ENCODE measurements around the gene MAP3K20.

The MAP3K20 gene

DNA sequence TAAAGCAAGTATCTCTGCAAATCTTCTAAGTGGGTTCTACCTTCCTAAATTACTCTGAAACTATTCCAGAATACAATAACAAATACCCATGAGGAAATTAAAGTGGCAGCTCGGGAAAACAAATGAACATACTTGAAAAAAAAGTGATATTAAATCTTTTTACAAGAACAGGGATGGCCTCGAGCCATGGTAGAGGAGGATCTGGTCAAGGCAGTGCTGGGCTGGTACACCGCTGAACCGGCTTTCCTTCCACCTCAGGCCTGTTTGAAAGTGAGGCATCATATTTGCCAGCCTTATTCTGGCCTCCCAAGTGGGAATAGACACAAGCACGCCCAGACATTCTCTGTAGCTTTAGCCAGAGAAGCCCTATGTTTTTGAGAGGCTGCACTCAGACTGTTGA lies 154.5 kb downstream of the MAP3K20 start:
- TF ChIP-seq, protein P1, sequence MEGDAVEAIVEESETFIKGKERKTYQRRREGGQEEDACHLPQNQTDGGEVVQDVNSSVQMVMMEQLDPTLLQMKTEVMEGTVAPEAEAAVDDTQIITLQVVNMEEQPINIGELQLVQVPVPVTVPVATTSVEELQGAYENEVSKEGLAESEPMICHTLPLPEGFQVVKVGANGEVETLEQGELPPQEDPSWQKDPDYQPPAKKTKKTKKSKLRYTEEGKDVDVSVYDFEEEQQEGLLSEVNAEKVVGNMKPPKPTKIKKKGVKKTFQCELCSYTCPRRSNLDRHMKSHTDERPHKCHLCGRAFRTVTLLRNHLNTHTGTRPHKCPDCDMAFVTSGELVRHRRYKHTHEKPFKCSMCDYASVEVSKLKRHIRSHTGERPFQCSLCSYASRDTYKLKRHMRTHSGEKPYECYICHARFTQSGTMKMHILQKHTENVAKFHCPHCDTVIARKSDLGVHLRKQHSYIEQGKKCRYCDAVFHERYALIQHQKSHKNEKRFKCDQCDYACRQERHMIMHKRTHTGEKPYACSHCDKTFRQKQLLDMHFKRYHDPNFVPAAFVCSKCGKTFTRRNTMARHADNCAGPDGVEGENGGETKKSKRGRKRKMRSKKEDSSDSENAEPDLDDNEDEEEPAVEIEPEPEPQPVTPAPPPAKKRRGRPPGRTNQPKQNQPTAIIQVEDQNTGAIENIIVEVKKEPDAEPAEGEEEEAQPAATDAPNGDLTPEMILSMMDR (IDR thresholded peaks at IDR 0.05; ENCODE audit: extremely low read depth, missing control alignments) = no peak
- DNase-seq (ENCODE audit: low spot score) = no peak

DNA sequence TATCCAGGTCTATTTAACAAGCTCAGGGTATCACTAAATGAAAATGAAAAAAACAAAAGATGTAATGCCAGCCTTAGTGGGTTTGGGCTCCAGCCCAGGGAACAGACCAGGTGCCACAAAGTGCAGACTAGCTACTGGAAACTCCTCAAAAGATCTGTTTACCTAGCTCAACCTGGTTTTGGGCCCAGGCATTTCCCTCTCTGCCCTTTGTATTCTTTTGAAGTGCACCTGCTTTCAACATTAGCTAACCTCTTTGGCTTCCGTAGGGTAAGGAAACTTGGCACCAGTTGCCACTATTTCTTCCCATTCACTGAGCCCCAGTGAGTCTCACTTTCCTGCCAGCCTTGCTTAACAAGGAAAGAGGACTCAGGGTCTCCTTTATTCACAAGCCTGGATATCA lies 155.4 kb downstream of the MAP3K20 start:
- no peak for DNase-seq (ENCODE audit: low spot score)
- TF ChIP-seq, protein P1 (IDR thresholded peaks at IDR 0.05; ENCODE audit: extremely low read depth, missing control alignments) = no peak

DNA sequence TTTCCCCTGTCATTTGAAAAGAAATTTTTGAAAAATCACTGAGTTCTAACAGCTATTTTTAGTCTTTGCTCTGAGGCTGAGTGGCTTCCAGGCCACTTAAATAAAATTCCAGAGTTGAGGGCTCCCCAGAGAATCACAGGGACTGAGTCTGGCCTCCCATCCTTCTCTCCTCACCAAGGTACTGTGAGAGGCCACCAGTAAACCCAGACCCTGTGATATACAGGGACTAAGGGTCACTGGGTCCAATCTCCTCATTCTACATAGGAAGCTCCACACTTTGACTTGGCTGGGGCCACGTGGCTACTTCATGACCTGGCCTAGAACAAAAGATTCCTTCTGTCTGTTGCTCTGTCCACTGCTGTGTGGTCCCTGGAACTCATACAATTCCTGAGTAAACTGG lies 155.8 kb downstream of the MAP3K20 start:
- DNase-seq (ENCODE audit: low spot score) = no peak

DNA sequence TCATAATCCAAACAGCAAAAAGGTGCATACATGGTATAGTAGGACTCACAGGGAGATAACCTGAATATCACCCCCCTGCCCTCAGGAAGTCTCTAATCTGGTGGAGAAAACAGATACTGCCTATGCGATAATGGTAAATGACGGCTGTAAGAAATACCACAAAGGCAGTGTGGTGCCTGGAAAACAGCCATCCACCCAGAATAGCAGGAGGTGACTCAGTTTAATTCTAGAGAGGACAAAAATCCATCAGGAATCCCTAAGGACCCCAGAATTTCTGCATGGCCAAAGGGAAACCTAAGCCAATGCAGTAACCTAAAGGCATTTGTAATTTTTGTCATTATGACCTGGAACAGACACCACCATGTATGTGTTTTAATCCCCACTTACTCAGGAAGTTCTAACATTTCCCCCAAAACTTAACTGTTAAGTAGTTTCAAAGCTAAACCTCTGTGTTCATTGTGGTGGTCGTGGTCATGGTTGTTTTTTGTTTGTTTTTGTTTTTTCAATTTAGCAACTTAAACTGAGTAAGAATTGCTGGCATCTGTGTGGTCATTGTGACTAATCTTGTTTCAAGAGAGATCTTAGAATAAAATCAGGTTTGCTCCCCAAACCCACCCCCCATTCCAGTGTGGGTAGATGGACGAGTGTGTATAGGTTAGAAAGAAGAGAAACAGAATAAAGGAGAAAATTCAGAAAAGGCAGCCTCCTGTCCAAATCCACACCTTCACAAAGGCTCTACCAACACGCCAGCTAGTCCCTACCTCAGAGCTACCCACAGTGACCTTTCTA lies 157.5 kb downstream of the MAP3K20 start:
- TF ChIP-seq, protein P1 (IDR thresholded peaks at IDR 0.05; ENCODE audit: extremely low read depth, missing control alignments) = no peak
- DNase-seq (ENCODE audit: low spot score) = no peak

More for the DNA sequence above, 155.8 kb downstream of the MAP3K20 start:
- TF ChIP-seq, protein P1 (IDR thresholded peaks at IDR 0.05; ENCODE audit: extremely low read depth, missing control alignments) = no peak

DNA sequence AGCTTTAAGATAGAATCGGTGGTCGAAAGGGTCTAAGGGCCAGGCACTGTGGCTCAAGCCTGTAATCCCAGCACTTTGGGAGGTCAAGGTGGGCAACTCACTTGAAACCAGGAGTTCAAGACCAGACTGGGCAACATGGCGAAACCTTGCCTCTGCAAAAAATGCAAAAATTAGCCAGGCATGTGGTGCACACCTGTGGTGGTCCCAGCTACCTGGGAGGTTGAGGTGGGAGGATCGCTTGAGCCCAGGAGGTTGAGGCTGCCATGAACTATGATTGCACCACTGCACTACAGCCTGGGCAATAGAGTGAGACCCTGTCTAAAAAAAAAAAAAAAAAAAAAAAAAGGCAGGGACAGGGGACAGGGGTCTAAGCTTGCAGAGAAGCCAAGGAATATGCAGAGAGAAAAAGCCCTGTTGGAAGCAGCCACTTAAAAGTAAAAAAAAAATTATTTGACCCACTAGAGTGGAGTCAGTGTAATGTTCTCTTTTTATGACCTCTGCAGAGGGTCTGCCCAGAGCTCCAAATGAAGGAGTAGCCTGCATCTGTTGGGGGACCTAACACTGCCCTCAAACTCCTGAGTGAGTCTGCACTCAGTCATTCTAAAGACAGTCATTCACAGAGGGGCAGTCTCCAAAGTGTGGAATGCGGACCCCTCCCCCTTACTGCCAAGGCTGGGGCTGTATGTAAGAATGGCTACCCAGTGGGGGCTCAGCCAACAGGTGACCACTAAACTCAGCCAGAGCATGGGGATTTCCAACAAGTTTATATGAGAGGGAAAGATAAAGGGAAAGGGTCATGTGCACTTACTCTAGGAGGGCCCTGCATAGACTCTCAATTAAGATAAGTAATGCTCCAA lies 160.5 kb downstream of the MAP3K20 start:
- TF ChIP-seq, protein P1 (IDR thresholded peaks at IDR 0.05; ENCODE audit: extremely low read depth, missing control alignments) = no peak
- no peak for DNase-seq (ENCODE audit: low spot score)

DNA sequence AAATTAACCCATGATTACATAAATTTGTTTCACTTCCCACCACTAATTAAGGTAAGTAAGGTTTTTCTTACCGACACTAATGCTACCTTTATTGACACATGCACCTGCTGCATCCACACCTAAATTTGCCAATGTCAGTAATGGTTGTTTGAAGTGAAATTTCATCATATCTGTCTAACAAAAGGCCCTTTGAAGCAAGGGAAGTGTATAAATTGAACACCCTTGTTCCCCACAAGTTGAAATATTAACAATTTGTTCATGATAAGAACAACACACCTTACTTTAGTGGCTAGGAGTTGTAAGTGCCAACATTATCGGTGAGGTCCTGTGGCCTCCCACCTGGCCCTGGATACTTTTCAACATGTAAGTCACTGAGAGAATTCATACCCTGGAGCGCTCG lies 162.7 kb downstream of the MAP3K20 start:
- no peak for DNase-seq (ENCODE audit: low spot score)
- TF ChIP-seq, protein P1 (IDR thresholded peaks at IDR 0.05; ENCODE audit: extremely low read depth, missing control alignments) = no peak

DNA sequence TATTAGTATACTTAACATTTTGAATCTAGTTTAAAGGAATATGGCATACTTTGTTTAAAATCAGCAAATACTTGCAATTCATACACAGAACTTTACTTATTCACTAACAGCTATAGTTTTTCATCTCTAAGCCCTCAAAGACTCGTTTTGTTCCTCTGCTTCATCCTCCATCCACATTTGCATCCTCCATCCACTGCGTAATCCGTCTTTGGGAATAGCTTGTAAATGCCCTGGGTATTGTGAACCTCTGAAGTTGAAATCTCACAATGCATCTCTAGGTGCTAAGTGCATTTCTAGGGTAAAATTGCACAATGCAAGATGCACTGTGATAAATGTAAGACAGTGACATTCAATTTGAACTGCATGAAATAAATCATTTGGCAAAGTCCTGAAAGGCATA lies 163.2 kb downstream of the MAP3K20 start:
- TF ChIP-seq, protein P1 (IDR thresholded peaks at IDR 0.05; ENCODE audit: extremely low read depth, missing control alignments) = no peak
- no peak for DNase-seq (ENCODE audit: low spot score)

All from GM20000 (cell line).